ENCODE results near the gene PLD4.

GRCh38 chr14:104965561-104966231 is 41.0 kb downstream of the PLD4 start:
- TF ChIP-seq CTCF (conservative IDR thresholded peaks at IDR 0.05), result no peak
- no peak for TF ChIP-seq EZH2 (IDR thresholded peaks at IDR 0.05; ENCODE audit: low read depth)

All from PC-9 (cell line).